ENCODE measurements around the gene PHACTR3. TPM values are rescaled to one million over a fixed set of nuclear protein-coding genes. Genes with fewer than 3 reads are reported as not detected.
A peak's percentile ranks its signal among the peaks of the same experiment; 100 is the strongest.

PHACTR3 gene
- total RNA-seq, 2 experiments from 2014 or later = not detected

DNA sequence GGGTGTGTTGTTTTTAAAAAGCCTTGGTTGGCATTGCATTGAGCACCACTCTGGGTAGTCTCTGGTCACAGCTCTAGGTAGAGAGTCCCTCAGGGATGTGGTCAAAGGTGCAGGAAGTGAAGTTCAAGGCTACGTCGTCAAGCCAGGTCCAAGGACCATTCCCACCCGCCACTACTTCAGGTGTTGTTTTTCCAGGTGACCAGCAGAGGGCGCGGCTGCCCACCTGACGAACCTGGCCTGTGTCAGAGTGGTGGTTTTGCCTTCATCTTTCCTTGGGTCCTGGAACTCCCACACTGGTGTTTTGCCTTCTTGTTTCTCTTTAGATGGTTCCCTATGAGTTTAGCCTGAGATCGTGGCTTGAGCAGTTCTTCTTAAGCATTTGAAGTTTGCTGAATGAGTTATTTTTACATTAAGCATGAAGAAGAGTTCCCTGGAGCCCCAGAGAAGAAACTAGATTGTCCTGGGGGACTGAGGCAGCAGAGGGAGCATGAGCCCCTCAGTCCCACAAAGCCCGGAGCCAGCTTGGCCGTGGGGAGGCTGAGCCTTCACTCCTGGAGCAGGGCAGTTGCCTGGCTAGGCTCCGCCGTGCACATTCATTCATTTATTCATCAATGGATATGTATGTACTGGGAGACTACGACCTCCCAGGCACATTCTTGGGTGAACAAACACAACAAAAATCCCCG, 5.6 kb upstream of the PHACTR3 start:
- intact Hi-C loops (cut with DNase I, micrococcal nuclease) = loop anchor here (1.0 to 2.0 kb wide), 2 partner anchors 153 to 252 kb away; no protein-coding TSS in a partner anchor
- no peak for ATAC-seq
- peaks cover 42% of the 10 kb centered on the region for H3K27me3 Mint-ChIP-seq
- H3K36me3 Mint-ChIP-seq (ENCODE audit: low read depth) = no peaks in the 10 kb centered on the region
- no peak overlapping the region for H3K4me3 Mint-ChIP-seq
- no peak overlapping the region for H3K27ac Mint-ChIP-seq
- H3K9me3 Mint-ChIP-seq (ENCODE audit: low read depth) = no peaks in the 10 kb centered on the region
- POLR2A ChIA-PET = no interaction called here
- peak; percentile 65 for DNase-seq
- H3K4me1 Mint-ChIP-seq = no peaks in the 10 kb centered on the region
- CTCF ChIA-PET = interaction anchor here (0.6 to 1.8 kb wide), 12 partner anchors 9 to 996 kb away, joined by 3 to 7 read pairs (median 3); no protein-coding TSS in a partner anchor

DNA sequence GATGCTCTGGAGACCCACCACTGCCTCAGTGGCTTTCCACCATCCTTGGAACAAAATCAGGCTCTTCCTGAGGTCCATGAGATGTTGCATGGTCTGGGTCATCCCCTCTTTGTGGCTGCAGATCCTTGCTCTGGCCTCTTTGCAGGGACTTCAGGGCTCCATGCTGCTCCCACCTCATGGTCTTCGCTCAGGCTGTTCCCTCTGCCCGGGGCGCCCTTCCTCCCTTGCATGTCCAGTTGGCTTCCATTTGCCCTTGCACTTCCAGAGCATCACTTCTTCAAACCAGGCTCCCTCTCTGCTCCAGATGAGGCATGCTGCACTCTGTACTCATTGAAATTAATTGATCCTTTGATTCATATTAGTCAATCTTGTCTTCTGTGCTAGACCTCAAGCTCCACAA, 4.4 kb upstream of the PHACTR3 start:
- ChIA-PET CTCF (interaction anchor here (1.4 kb wide), 1 partner anchor 10 kb away, joined by 4 read pairs; no protein-coding TSS in a partner anchor), POLR2A (no interaction called here)
- ATAC-seq (no peak), DNase-seq (no peak)
- intact Hi-C loops (cut with DNase I, micrococcal nuclease) = loop anchor here in 1 of 2 experiments (2.0 kb wide), 1 partner anchor 251 kb away; no protein-coding TSS in a partner anchor
- Mint-ChIP-seq H3K36me3 (ENCODE audit: low read depth) (no peaks in the 10 kb centered on the region), H3K4me1 (no peaks in the 10 kb centered on the region), H3K4me3 (no peak overlapping the region), H3K9me3 (ENCODE audit: low read depth) (no peaks in the 10 kb centered on the region), H3K27ac (no peak overlapping the region), H3K27me3 (peaks cover 43% of the 10 kb centered on the region)

DNA sequence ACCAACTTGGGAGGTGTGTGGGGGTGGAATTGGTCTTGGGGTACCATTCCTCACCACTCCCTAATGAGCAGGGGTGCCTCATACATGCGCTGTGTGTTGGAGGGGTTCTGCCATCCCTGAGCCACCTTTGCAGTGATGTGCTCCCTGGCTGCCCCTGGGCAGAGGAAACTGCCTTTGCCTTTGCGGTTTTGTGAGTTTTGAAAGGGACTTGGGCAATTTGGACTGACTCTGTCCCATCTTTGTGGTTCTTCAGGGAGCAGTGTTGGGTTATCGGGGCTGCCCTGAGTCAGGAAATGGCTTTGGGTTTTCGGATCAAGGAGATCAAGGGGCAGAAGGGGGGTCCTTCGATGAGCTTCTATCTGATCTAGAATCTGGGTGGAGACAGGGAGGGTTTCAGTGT, 3.9 kb upstream of the PHACTR3 start:
- DNase-seq = no peak
- H3K27ac Mint-ChIP-seq = no peak overlapping the region
- H3K27me3 Mint-ChIP-seq = peaks cover 42% of the 10 kb centered on the region
- no peaks in the 10 kb centered on the region for H3K9me3 Mint-ChIP-seq (ENCODE audit: low read depth)
- no peaks in the 10 kb centered on the region for H3K36me3 Mint-ChIP-seq (ENCODE audit: low read depth)
- intact Hi-C loops (cut with DNase I, micrococcal nuclease) = no loop called here
- H3K4me1 Mint-ChIP-seq = no peaks in the 10 kb centered on the region
- CTCF ChIA-PET = interaction anchor here (1.2 kb wide), 2 partner anchors 30 to 149 kb away, joined by 3 to 4 read pairs; no protein-coding TSS in a partner anchor
- ATAC-seq = no peak
- no peak overlapping the region for H3K4me3 Mint-ChIP-seq
- POLR2A ChIA-PET = interaction anchor here (0.6 kb wide), 1 partner anchor 767 kb away, joined by 5 read pairs; no protein-coding TSS in a partner anchor

DNA sequence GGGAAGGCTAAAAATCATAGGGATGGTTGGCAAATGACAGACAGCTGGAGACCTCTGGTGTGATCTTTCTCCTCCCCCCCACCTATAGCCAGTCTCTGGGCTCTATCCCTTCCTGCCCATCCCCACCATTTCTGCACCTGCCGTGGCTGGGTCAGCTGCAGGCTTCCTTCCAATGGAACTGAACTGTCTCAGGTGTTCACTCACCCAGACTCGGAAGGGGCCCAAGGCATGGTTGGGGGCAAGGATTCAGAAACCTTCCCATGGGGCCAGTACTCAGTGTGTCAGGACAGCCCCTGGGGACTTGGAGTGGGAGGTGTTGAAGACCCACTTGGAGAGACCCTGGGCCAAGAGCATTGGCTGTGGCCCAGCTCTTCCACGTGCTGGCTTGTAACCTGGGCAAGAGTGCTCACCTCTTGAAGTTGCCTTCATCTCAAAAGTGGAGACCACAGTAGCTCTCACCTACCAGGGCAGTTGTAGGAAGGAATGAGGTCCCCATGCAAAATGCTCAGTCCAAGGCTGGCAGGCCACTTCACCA, 1.7 kb upstream of the PHACTR3 start:
- ChIA-PET CTCF (no interaction called here), POLR2A (no interaction called here)
- H3K9me3 Mint-ChIP-seq (ENCODE audit: low read depth) = no peaks in the 10 kb centered on the region
- DNase-seq = no peak
- no peak overlapping the region for H3K27ac Mint-ChIP-seq
- H3K27me3 Mint-ChIP-seq = peaks cover 51% of the 10 kb centered on the region
- no peaks in the 10 kb centered on the region for H3K4me1 Mint-ChIP-seq
- H3K36me3 Mint-ChIP-seq (ENCODE audit: low read depth) = no peaks in the 10 kb centered on the region
- ATAC-seq = no peak
- no peak overlapping the region for H3K4me3 Mint-ChIP-seq
- intact Hi-C loops (cut with DNase I, micrococcal nuclease) = no loop called here

DNA sequence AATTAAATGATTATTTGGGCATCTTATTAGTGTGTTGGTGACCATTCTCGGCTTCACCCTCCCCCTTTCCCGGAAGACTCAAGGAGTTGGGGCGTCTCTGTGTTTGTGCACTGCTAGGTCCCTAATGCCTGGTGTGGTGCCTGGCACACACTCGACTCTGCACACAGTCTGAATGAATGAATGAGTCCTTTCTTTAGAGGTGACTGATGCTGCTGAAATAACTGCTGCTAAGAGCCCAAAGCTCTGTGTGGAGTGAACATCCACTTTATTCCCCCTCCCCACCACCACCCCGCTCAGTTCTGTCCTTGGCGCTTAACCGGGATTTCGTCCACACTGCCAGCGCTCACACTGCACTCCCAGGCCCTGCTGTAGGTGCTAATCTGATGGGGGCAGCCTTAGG, 1.2 kb upstream of the PHACTR3 start:
- no peak overlapping the region for H3K27ac Mint-ChIP-seq
- H3K4me3 Mint-ChIP-seq = no peak overlapping the region
- intact Hi-C loops (cut with DNase I, micrococcal nuclease) = no loop called here
- peaks cover 55% of the 10 kb centered on the region for H3K27me3 Mint-ChIP-seq
- no peaks in the 10 kb centered on the region for H3K36me3 Mint-ChIP-seq (ENCODE audit: low read depth)
- ATAC-seq = no peak
- no peaks in the 10 kb centered on the region for H3K4me1 Mint-ChIP-seq
- no peak for DNase-seq
- H3K9me3 Mint-ChIP-seq (ENCODE audit: low read depth) = no peaks in the 10 kb centered on the region
- ChIA-PET POLR2A (no interaction called here), CTCF (no interaction called here)

DNA sequence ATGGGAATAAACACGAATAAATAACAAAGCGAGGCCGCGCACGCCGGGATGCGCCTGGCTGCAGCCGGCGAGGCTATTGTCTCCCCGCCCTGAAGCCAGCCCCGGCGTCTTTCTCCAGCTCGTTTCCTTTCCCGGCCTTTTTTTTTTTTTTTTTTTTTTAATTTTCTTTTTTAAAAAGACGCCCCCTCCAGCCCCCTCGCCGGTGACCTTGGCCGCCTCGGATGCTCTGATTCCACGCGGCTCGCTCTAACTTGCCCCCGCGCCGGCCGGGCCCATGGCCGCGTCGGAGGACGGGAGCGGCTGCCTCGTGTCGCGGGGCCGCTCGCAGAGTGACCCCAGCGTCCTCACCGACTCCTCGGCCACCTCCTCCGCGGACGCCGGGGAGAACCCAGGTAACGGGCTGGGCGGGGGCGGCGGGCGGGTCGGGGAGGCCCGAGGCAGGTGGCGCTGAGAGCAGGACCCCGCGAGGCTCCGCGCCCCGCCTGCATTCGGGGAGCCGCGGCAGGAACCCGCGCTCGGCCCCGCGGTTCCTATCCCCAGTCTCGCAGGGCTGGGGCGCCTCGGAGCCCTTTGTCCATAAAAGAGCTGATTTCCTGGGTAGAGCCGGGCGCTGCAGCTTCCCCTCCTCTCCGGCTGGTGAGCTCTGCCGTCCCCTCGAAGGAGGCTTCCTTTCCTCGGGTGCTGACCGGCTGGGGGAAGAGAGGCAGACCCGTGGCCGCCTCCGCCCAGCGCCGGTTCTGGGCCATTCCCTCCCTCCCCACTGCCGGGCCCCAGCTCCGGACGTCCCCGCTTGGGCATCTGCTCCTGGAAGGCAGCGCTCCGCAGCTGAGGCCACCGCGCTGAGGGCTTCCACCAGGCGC, 631 bp downstream of the PHACTR3 start:
- no peaks in the 10 kb centered on the region for H3K9me3 Mint-ChIP-seq (ENCODE audit: low read depth)
- no peaks in the 10 kb centered on the region for H3K36me3 Mint-ChIP-seq (ENCODE audit: low read depth)
- DNase-seq = no peak
- no peak overlapping the region for H3K27ac Mint-ChIP-seq
- CTCF ChIA-PET = no interaction called here
- no peak for ATAC-seq
- POLR2A ChIA-PET = interaction anchor here (0.6 kb wide), 1 partner anchor 350 kb away, joined by 4 read pairs; no protein-coding TSS in a partner anchor
- intact Hi-C loops (cut with DNase I, micrococcal nuclease) = no loop called here
- H3K4me3 Mint-ChIP-seq = no peak overlapping the region
- H3K27me3 Mint-ChIP-seq = peaks cover 55% of the 10 kb centered on the region
- no peaks in the 10 kb centered on the region for H3K4me1 Mint-ChIP-seq

DNA sequence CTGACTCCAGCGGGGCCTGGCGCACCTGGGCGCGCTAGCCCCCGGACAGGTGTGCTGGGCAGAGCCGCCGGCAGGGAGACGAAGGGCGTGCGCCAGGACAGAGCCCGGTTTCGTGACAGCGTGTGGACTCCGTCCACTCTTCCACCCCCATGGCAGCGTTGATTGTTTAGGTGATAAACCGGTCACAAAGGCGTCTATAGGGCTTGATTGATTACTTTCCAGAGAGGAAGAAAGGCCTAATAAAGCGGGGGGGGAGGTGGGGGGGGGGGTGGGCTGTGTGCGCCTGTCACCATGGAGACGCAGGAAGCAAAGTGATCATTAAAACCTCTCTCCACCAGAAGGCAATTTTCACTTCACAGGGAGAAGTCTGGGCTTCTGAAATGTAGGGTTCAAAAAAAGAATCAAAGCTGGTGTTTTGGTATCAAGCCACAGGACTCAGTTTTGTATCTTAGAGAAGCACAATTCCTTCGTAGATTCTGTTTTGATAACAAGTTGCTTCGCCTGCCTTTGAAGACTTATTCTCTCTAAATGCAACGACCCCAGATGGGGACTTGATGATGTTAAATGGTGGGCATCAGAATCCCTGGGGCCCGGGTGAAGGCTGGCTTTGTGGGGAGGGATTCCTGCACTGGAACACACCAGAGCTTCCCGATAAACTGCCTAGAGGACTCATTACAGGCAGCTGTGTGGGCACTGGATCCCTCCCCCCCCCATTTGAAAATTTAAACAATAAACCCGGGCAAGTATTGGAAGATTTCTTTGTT, 1.4 kb downstream of the PHACTR3 start:
- H3K27ac Mint-ChIP-seq = no peak overlapping the region
- H3K36me3 Mint-ChIP-seq (ENCODE audit: low read depth) = no peaks in the 10 kb centered on the region
- no peak overlapping the region for H3K4me3 Mint-ChIP-seq
- H3K9me3 Mint-ChIP-seq (ENCODE audit: low read depth) = no peaks in the 10 kb centered on the region
- ChIA-PET CTCF (interaction anchor here (0.6 to 1.0 kb wide), 2 partner anchors 10 to 35 kb away, joined by 3 read pairs; no protein-coding TSS in a partner anchor), POLR2A (no interaction called here)
- intact Hi-C loops (cut with DNase I, micrococcal nuclease) = no loop called here
- no peaks in the 10 kb centered on the region for H3K4me1 Mint-ChIP-seq
- ATAC-seq = no peak
- H3K27me3 Mint-ChIP-seq = peaks cover 52% of the 10 kb centered on the region
- no peak for DNase-seq

DNA sequence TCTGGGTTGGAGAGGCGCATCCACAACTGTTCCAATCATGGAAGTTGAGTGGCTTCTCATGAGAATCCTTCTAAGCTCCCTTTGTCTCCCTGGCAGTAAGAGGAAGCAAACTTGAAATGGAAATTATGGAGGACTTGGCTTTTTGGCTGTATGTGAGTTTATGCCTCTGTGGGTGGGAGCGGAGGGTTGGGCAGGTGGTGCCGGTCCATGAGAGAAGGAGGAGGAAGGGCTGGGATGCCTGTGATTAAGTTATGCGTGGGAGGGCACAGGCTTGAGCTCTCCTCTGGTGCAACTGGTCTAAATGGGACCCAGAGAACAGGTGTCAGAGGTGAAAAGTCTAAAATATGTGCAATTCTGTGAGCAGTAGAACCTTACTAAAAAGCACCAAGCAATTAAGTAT, 2.2 kb downstream of the PHACTR3 start:
- POLR2A ChIA-PET = no interaction called here
- Mint-ChIP-seq H3K27ac (no peak overlapping the region), H3K27me3 (peaks cover 49% of the 10 kb centered on the region), H3K36me3 (ENCODE audit: low read depth) (no peaks in the 10 kb centered on the region), H3K4me1 (no peaks in the 10 kb centered on the region), H3K9me3 (ENCODE audit: low read depth) (no peaks in the 10 kb centered on the region), H3K4me3 (no peak overlapping the region)
- DNase-seq (no peak), ATAC-seq (no peak)
- CTCF ChIA-PET = interaction anchor here (1.0 kb wide), 1 partner anchor 36 kb away, joined by 3 read pairs; no protein-coding TSS in a partner anchor
- intact Hi-C loops (cut with DNase I, micrococcal nuclease) = no loop called here

DNA sequence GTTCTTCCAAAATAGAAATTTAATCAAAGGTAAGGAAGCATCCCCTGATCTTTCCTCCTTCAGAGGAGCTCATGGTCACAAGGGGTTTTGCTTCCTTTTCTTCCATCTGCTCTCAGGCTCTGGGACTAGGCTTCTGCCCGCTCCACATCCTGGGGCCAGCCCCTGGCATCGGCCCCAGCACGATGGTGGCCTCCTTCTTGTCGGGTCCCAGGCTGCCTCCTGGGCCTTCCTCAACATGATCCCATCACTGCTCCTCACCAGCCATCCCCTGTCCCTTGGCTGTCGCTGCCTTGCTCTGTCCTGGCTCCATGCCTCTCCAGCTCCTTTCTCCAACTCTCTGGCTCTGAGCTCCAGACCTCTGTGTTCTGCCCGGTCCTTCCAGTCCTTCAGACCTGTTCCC, 4.1 kb downstream of the PHACTR3 start:
- no peak for ATAC-seq
- H3K9me3 Mint-ChIP-seq (ENCODE audit: low read depth) = no peaks in the 10 kb centered on the region
- ChIA-PET POLR2A (no interaction called here), CTCF (interaction anchor here (0.7 kb wide), 1 partner anchor 12 kb away, joined by 3 read pairs; no protein-coding TSS in a partner anchor)
- H3K4me3 Mint-ChIP-seq = no peak overlapping the region
- intact Hi-C loops (cut with DNase I, micrococcal nuclease) = no loop called here
- H3K27me3 Mint-ChIP-seq = peaks cover 34% of the 10 kb centered on the region
- no peaks in the 10 kb centered on the region for H3K4me1 Mint-ChIP-seq
- H3K27ac Mint-ChIP-seq = no peak overlapping the region
- H3K36me3 Mint-ChIP-seq (ENCODE audit: low read depth) = no peaks in the 10 kb centered on the region
- DNase-seq = no peak

DNA sequence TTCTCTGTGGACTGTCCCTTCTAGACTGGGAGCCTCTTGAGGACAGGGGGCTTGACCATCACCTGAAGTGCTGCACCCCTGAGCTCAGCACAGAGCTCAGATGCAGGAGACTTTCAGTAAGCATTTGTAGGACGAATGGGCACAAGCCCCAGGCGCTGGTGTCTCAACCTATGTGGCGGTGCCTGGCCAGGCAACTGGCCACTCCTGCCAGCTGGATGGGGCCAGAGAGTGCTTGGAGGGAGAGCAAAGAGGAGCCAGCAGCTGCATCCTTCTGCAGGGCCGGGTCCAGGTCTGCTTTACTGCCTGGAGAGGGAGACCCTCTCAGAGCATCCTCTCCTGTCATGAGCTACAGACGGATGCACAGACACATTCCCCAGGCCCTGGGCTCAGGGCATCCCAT, 4.5 kb downstream of the PHACTR3 start:
- Mint-ChIP-seq H3K36me3 (ENCODE audit: low read depth) (no peaks in the 10 kb centered on the region), H3K4me1 (no peaks in the 10 kb centered on the region), H3K4me3 (no peak overlapping the region), H3K27me3 (peaks cover 32% of the 10 kb centered on the region), H3K9me3 (ENCODE audit: low read depth) (no peaks in the 10 kb centered on the region), H3K27ac (no peak overlapping the region)
- ChIA-PET CTCF (interaction anchor here (0.6 kb wide), 1 partner anchor 18 kb away, joined by 5 read pairs; no protein-coding TSS in a partner anchor), POLR2A (no interaction called here)
- no peak for ATAC-seq
- intact Hi-C loops (cut with DNase I, micrococcal nuclease) = no loop called here
- no peak for DNase-seq

DNA sequence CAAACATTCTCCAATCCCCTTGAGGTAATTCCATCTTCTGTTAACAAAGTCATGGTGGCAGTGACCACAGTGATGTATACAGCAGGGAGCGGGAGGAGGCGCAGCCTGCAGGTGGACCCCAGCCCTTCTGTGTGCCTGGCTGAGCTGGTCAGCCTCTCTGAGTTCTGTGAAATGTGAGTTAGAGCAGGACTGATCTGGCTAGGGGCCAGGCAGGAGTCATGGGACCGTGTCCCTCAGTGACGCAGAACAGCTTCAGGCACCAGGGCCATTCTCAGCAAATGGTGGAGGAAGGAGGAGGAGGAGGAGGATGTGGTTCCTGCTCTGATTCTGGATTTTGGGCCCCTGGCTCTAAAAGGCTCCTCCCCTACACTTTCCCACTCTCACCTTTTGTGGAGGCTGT, 6.9 kb downstream of the PHACTR3 start:
- no peak for DNase-seq
- intact Hi-C loops (cut with DNase I, micrococcal nuclease) = no loop called here
- ATAC-seq = no peak
- Mint-ChIP-seq H3K36me3 (ENCODE audit: low read depth) (no peaks in the 10 kb centered on the region), H3K9me3 (ENCODE audit: low read depth) (no peaks in the 10 kb centered on the region), H3K4me3 (no peak overlapping the region), H3K27me3 (peaks cover 27% of the 10 kb centered on the region), H3K27ac (no peak overlapping the region), H3K4me1 (no peaks in the 10 kb centered on the region)
- ChIA-PET POLR2A (no interaction called here), CTCF (interaction anchor here (0.8 kb wide), 1 partner anchor 12 kb away, joined by 3 read pairs; no protein-coding TSS in a partner anchor)
